ELF-1 (cell line): ENCODE data around the gene GATC.
"Not testable (repeated sequence)": the region's sequence is repeated elsewhere in the genome, so short reads cannot be mapped to it uniquely, and the experiment has no call there.

Source experiments
- DNase-seq: peaks from one replicate; pipeline ENCODE4 v3.0.0-alpha.2; 2016; ENCODE audit warnings: low read depth, low spot score

Gene GATC

GRCh38 chr12:120437735-120438494 is 8.3 kb upstream of the GATC start, which contains the start of gene COX6A1:
TSS of gene COX6A1 (plus strand) at chr12:120438113. CDS start at chr12:120438127, 14 bp downstream.
- DNase-seq, result peak; percentile 98

- DNase-seq, result no peak
Observed at GRCh38 chr12:120438495-120439198, 7.6 kb upstream of the GATC start.

GRCh38 chr12:120439646-120440247 is 6.5 kb upstream of the GATC start:
- DNase-seq, result peak; percentile 64

- no peak for DNase-seq
Observed at GRCh38 chr12:120444676-120445075, 1.6 kb upstream of the GATC start.

GRCh38 chr12:120446844-120447178 is 567 bp downstream of the GATC start:
- DNase-seq, result not testable (repeated sequence)

- no peak for DNase-seq
Observed at GRCh38 chr12:120447992-120448391, 1.7 kb downstream of the GATC start.

- not testable (repeated sequence) for DNase-seq
Observed at GRCh38 chr12:120452524-120452923, 6.3 kb downstream of the GATC start.

GRCh38 chr12:120453060-120453750 is 7.0 kb downstream of the GATC start:
- no peak for DNase-seq

- DNase-seq, result no peak
Observed at GRCh38 chr12:120453977-120454376, 7.7 kb downstream of the GATC start.

GRCh38 chr12:120455302-120455701 is 9.1 kb downstream of the GATC start:
- DNase-seq, result no peak

GRCh38 chr12:120457133-120457532 is 10.9 kb downstream of the GATC start:
- DNase-seq, result peak; percentile 46

- no peak for DNase-seq
Observed at GRCh38 chr12:120460157-120460556, 13.9 kb downstream of the GATC start.

GRCh38 chr12:120462099-120462640 is 15.9 kb downstream of the GATC start:
- DNase-seq, result no peak

- DNase-seq, result no peak
Observed at GRCh38 chr12:120463712-120464111, 17.5 kb downstream of the GATC start.

GRCh38 chr12:120465756-120466155 is 19.5 kb downstream of the GATC start:
- DNase-seq, result no peak

GRCh38 chr12:120466560-120467315 is 20.5 kb downstream of the GATC start:
- DNase-seq, result peak; percentile 80

GRCh38 chr12:120467439-120467838 is 21.2 kb downstream of the GATC start:
- DNase-seq, result no peak

- DNase-seq, result peak; percentile 74
Observed at GRCh38 chr12:120468325-120468820, 22.1 kb downstream of the GATC start.

GRCh38 chr12:120468821-120469449 is 22.7 kb downstream of the GATC start:
- no peak for DNase-seq

GRCh38 chr12:120469450-120470149 is 23.4 kb downstream of the GATC start, which contains the start of gene SRSF9:
TSS of gene SRSF9 (minus strand) at chr12:120469748. CDS start at chr12:120469609, 139 bp downstream.
- DNase-seq, result peak; percentile 96
